SW 1271 (cell line): ENCODE results near the gene ERICH6B.
"Not testable (repeated sequence)": the region's sequence is repeated elsewhere in the genome, so short reads cannot be mapped to it uniquely, and the experiment has no call there.

Experiments used
- DNase-seq, 2 experiments: peaks; one replicate each; lab custom pipeline; 2025; lab: John Stamatoyannopoulos, UW

Gene ERICH6B

DNA sequence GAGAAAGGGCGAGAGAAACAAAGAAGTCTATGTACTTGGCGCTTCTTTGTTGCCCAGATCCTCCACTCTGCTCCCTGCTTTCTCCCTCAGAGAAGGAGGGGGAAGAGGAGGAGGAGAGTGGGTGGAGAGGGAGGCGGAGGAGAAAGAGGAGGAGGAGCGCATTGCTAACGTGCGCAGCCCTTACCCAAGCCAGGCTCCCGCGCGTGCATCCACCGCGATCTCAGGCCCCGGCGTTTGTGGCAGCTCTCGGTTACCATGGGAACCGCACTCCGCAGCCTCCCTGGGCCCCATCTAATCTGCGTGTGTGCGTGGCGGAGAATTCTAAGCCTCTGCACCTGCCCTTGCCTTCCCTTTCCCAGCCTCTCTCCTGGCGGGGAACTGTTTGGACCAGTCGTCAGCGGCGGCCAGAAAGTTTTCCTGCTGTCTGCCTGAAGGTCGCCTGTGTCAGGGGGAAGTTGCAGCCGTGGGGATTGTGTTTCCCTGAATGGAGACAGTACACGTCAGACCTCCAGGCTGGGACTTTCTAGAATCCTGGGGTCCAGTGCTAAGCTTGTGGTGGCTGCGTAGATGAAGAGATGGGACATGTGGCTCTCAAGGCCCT is at the start of gene ERICH6B:
ERICH6B (minus strand) TSS at position 239 of the 601 bp plus-strand sequence. CDS start 18,734 bp downstream, outside the sequence.
- DNase-seq = no peak

DNA sequence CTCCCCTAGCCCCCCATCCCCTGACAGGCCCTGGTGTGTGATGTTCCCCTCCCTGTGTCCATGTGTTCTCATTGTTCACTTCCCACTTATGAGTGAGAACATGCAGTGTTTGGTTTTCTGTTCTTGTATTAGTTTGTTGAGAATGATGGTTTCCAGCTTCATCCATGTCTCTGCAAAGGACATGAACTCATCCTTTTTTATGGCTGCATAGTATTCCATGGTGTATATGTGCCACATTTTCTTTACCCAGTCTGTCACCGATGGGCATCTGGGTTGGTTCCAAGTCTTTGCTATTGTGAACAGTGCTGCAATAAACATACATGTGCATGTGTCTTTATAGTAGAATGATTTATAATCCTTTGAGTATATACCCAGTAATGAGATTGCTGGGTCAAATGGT is 47.4 kb upstream of the ERICH6B start:
- DNase-seq = not testable (repeated sequence)

DNA sequence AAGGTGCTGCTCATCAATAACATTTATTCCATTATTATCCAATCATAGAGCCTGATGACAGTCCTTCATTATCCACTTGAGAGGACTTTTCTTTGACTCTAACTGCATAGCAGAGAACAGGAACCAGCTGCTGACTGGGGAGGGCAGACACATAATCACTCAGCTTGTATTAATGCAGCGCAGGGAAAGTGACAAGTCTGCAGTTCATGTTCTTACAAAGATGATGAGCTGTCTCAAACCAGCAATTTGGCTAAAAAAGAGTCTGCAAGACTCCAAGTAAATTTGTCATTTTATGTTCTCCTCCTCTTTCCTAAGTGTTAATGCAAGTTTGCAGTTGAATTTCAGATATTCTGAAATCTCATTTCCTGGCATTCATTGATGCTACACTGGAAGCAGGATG is 46.6 kb upstream of the ERICH6B start:
- no peak for DNase-seq

DNA sequence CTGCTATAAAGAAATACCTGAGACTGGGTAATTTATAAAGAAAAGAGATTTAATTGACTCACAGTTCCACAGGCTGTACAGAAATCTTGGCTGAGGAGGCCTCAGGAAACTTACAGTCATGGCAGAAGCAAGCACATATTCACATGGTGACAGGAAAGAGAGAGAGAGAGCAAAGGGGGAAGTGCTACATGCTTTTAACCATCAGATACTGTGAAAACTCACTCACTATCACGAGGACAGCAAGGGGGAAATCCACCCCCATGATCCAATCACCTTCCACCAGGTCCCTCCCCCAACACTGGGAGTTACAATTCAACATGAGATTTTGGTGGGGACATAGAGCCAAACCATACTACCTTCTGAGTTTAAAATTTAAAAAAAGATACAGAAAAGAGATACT is 44.9 kb upstream of the ERICH6B start:
- not testable (repeated sequence) for DNase-seq

DNA sequence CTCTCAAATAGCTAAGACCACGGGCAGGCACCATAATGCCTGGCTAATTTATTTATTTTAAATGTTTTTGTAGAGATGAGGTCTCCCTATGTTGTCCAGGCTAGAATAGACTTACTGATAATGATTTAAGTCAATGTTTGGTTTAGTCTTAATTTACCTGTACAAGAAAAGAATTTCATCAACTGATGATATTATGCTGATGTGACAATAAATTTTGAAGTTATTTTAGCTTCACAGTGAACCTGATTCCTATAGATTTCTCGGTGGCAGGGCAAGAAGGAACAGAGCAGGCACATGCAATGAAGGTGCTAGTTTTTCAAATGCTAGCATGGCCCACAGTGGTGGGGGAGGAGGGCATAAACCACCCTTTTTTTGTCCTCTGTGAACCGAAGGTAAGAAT is 44.0 kb upstream of the ERICH6B start:
- no peak for DNase-seq

DNA sequence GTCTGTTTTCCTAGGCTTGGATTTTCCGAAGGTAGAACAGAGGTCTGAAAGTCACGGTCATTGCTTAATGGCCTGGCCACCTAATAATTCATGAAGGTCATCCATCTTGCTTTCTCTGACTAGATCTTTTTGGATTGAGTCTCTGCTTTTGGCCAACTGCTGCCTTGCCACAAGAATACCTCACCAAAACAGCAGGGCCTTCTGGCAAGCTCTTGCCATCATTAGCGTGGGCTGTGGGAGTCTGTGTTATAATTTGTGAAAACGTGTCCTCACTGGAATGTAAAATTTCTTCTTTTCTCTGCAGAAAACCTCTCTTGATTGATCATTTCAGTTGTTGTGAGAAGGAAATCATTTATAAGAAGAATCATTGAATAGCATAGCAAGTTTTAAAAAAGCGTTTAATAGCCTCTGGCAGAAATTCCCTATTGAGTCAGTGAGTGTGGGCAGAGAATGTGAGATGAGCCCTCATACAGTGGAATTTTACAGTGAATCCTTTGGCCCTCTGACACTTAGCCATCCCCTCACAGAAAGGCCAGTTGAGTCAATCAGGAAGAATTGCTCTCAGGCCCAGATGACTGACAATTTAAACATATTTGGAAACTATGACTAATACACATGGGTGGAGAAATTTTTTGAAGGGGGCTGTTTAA is 43.2 kb upstream of the ERICH6B start:
- no peak for DNase-seq

DNA sequence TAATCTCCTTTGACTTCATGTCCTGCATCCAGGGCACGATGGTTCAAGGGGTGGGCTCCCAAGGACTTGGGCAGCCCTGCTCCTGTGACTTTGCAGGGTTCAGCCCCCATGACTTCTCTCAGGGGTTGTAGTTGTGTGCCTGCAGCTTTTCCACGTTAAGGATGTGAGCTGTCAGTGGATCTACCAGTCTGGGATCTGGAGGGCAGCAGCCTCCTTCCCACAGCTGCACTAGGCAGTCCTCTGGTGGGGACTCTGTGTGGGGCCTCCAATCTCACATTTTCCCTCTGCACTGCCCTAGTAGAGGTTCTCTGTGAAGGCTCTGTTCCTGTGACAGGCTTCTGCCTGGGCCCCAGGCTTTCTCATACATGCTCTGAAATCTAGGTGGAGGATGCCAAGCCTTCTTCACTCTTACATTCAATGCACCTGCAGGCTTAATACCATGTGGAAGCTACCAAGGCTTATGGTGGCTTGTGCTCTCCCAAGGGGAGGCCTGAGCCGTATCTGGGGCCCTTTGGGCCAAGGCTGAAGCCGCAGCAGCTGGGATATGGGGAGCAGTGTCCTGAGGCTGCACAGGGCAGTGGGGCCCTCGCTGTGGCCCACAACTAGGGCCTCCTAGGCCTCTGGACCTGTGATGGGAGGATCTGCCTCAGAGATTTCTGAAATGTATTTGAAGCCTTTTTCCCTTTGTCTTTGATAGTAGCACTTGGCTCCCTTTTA is 39.3 kb upstream of the ERICH6B start:
- no peak for DNase-seq

DNA sequence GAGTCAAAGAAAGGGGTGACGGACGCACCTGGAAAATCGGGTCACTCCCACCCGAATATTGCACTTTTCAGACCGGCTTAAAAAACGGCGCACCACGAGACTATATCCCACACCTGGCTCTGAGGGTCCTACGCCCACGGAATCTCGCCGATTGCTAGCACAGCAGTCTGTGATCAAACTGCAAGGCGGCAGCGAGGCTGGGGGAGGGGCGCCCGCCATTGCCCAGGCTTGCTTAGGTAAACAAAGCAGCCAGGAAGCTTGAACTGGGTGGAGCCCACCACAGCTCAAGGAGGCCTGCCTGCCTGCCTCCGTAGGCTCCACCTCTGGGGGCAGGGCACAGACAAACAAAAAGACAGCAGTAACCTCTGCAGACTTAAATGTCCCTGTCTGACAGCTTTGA is 29.7 kb upstream of the ERICH6B start:
- not testable (repeated sequence) for DNase-seq

DNA sequence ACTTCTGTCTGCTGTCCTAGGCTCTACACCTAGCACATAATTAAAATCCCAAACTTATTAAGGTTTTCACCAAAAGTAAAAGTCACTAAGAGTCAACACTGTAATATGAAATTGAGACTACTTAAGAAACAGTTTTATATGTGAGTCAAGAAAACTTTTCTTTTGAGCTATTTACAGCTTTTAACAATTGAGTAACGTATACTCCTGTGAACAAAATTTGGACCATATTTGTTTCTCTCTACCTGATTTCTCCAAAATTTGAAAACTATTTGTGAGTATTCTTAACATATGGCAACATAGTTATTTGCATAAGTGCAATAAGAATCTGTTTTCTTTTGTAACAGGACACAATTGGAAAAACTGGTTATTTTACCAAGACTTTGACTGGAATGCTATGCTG is 26.6 kb upstream of the ERICH6B start:
- not testable (repeated sequence) for DNase-seq

DNA sequence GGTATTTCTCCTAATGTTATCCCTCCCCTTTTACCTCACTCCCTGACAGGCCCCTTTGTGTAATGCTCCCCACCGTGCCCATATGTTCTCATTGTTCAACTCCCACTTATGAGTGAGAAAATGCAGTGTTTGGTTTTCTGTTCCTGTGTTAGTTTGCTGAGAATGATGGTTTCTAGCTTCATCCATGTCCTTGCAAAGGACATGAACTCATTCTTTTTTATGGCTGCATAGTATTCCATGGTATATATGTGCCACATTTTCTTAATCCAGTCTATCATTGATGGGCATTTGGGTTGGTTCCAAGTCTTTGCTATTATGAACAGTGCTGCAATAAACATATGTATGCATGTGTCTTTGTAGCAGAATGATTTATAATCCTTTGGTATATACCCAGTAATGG is 19.8 kb upstream of the ERICH6B start:
- DNase-seq = not testable (repeated sequence)

DNA sequence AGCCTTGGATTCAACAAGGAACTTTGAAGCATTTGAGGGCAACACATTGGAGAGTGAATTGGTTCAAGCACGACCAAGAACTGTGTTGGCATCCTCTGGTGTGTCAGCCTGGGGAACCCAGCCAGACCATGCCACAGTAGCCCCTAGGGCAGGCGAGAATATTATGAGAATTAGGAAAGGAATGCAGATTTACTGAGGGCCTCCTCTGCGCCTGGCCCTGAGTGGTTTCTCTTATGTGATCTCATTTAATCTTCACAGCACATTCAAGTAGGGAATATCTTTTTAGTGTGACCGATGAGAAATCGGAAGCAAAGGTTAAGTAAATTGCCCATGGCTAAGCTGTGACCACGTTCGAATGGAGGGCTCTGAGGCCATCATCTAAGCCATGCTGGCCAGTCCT is 15.3 kb upstream of the ERICH6B start:
- DNase-seq = no peak

DNA sequence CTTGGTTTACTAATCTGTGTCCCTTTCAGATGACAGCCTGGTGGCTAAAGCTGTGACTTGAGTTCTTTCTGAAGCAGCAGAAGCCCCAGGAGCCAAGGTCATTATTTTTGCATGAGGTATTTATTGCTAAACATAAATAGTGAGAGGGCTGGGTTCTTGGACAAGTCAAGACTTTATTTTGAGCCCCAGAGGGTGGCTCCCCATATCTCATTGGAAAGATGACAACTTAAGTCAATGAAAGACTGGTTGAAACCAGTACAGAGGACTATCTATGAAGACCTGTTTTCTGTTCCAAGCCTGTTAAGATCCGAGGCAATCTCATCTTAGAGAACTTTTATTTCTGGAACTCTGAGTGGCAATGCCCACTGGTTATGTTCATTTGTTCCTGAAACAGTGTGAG is 14.4 kb upstream of the ERICH6B start:
- no peak for DNase-seq

DNA sequence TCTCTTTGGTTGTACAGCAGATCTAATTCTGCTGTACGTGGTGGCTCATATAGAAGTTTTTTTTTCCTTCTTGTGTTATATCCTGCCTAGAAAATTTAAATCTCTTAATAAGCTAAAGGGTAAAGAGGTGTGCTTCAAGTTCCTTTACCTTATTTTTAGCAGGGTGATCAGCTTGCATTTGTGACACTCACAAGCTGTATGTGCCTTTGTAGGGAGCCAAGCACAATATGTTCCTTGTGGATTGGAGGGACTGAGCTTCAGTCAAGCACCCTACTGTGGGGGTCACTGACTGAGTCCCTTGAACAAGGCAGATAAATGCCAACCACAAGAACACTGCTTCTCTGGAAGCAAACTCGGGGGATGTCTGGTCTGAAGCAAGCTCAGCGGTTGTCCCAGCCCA is 12.6 kb upstream of the ERICH6B start:
- no peak for DNase-seq

DNA sequence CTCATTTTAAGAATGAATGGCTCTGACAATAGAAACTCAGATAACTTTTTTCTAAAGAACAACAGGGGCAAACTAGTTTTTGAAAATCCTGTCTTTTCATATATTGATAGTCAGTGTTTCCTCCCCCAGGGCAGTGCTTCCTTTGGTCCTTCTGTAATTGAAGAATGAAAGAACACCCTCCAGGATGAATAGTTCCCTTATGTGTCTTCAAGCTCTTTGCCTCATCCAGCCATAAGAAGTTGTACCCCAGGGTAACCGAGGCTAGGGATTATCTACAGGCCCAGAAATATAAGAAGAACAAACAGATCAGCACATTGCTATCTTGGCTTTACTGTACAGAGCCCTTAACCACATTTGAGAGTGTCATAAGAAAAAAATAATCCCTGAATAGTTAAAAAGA is 12.1 kb upstream of the ERICH6B start:
- no peak for DNase-seq

DNA sequence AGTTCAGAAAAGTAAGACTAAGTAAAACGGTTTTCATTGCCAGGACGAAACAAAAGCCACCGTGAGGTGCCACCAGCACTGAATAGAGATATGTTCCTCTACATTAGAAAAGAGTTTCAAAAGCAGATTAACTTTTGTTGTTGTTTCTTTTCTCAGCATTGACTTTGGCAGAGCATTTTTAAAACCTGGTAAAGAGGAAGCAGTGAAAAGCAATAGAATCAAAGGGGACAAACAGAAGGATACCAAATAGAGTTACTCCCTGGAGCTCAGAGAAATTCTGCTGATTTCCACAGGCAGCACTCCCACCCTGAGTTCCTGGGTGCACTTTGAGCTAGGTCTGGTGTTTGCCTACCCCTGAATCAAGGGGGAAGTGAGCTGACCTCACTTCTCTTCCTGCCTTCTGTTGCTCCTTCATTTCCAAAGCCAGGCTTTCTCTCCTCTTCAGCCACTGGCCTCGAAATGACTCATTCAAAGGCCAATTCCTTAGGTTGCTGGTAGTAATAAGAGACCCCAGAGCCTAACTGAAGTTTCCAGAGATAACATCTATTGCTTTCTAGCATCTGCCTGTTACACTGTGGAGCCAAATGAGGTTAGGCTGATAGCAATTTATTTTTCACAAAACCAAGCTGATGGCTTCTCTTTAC is 11.3 kb upstream of the ERICH6B start:
- no peak for DNase-seq

DNA sequence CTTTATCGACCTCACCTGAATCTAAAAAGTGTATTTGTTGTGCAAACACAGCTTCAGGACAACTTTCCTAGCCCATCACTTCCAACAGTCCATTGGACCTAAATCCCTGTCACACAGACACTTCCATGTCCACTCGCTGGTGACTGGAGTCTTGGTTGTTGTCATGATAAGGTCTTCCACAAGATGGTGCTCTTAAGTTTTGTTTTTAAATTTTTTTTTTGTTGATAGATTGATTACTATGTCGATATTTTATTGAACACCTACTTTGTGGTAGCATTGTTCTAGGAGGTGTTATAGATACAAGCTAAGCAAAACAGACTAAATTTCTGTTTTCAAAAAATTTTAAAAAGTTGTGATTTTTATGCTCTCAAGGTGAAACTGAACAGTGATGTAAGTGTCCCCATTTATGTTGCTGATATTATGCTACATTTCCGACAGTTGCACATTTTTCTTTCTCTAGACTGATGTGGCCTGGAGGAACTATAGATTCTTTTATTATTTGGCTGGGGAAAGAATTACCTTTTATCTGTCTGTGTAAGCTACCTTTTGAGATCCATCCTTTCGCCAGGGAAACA is 8.1 kb upstream of the ERICH6B start:
- DNase-seq = peak in 1 of 2 experiments; percentile 18

DNA sequence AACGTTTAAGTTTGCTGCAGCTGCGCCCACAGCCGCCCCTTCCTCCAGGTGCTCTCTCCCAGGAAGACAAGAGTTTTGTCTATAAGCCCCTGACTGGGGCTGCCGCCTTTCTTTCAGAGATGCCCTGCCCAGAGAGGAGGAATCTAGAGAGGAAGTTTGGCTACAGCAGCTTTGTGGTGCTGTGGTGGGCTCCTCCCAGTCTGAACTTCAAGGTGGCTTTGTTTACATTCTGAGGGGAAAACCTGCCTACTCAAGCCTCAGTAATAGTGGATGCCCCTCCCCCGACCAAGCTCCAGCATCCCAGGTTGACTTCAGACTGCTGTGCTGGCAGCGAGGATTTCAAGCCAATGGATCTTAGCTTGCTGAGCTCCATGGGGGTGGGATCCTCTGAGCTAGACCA is 6.4 kb upstream of the ERICH6B start:
- no peak for DNase-seq

DNA sequence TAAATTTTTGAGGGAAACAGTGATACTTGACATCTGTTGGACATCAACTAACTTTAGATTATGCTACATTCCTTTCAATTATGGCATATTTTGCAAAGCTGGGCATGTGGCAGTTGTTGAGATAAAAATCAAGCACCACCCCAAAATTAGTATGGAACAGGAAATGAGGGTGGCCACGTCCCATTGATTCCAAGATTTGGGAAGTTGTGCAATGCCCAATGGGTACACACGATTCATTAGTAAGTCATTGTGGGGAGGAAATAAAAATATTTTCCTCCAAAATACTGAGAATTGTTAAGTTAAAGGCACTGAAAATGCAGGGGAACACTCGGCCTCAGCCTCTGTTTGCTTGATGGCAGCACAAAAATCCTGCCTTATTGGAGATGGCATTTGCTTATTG is 7.6 kb downstream of the ERICH6B start:
- DNase-seq = no peak

DNA sequence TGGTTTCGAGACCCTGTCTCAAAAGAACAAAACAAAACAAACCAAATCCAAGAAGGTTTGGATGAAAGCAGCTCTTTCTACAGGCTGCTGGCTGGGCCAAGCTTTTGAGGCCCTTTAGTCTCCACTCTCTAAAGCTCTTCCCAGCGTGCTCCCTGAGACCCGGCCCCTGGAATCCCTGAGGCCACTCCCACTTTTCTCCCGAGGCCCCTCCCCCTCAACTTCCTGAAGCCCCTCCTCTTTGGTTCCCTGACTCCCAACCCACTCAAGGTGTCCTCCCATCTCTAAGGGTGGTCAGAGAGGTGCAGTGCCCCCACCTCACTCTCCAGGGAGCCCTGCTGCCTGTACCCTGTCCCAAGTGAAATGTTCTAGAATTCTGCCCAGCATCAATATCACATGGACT is 10.6 kb downstream of the ERICH6B start:
- DNase-seq = no peak

DNA sequence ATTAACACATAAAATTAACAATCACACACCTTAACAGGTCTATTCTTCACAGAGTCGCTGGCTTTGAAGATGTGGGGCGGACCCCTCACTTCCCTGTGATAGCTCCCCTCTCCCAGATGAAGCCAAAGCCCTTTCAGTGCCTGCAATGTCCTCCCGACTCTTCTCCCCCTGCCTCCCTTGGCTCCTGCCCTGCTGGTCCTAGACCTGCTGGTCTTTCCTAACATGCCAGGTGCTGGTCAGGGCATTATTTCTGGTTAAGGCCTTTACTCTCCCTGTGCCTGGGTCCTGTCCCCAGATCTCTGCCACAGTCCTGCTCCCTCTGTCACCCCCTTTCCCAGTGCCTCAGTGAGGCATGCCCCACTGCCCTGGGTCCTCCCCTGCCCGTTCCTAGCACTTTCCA is 12.2 kb downstream of the ERICH6B start:
- no peak for DNase-seq

DNA sequence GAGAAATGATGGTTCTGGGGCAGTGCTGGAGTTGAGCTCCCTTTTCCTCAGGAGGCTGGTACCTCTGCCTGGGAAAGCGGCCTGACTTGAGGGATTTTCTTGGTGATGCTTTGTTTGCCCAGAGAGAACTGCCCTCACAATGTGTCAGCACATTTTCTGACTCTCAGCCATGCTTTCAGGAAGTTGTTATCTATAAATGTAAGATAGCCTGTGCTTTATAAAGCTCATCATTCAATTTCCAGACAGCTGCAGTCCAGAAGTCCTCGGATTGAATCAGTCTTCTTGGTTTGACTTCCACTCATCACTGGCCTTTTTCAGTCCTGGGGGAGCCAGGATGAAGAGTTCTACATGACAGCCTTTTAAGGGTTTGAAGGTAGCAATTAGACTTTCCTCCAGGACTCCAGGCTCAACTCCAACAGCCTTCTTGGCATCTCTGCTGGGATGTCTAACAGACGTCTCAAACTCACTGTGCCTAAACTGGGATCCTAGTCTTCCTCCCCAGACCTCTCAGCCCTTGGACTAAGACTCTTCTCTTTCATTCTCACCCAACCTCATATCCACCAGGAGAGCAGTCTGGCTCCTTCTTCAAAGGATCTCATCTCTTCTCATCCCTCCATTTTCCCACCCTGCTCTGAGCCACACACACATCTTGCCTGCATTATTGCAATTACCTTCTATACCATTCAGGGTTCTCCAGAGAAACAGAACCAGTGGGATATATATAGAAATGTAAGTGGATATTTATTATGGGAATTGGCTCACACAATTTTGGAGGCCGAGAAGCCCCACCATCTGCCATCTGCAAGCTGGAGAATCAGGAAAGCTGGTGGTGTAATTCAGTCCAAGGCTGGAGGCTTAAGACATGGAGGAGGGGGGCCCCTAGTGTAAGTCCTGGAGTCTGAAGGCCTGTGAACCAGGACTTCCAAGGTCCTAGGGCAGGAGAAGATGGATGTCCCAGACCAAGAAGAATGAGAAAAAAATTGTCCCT is 13.1 kb downstream of the ERICH6B start:
- no peak for DNase-seq
